NCI-H1694 treated with DMSO at 0.1 percent for 48 hours (cell line): ENCODE data around the gene SUSD3.

Experiments
- DNase-seq: peaks from one replicate; lab custom pipeline; 2025; lab: John Stamatoyannopoulos, UW

SUSD3 gene

GRCh38 chr9:93077367-93077766 is 18.9 kb downstream of the SUSD3 start:
- DNase-seq, result no peak

- DNase-seq, result no peak
Measured at GRCh38 chr9:93077811-93078210, 19.3 kb downstream of the SUSD3 start.

- no peak for DNase-seq
Measured at GRCh38 chr9:93079371-93079770, 20.9 kb downstream of the SUSD3 start.

GRCh38 chr9:93080406-93080805 is 21.9 kb downstream of the SUSD3 start:
- no peak for DNase-seq

- DNase-seq, result no peak
Measured at GRCh38 chr9:93081081-93081529, 22.6 kb downstream of the SUSD3 start.

GRCh38 chr9:93081931-93082330 is 23.4 kb downstream of the SUSD3 start:
- DNase-seq, result no peak

- DNase-seq, result no peak
Measured at GRCh38 chr9:93082841-93083411, 24.4 kb downstream of the SUSD3 start.

- DNase-seq, result no peak
Measured at GRCh38 chr9:93083592-93084470, 25.3 kb downstream of the SUSD3 start.

GRCh38 chr9:93084471-93084881 is 26.0 kb downstream of the SUSD3 start:
- no peak for DNase-seq

- DNase-seq, result no peak
Measured at GRCh38 chr9:93085676-93086075, 27.2 kb downstream of the SUSD3 start.

- no peak for DNase-seq
Measured at GRCh38 chr9:93086447-93087224, 28.1 kb downstream of the SUSD3 start.

GRCh38 chr9:93087971-93088655 is 29.6 kb downstream of the SUSD3 start:
- DNase-seq, result no peak

- no peak for DNase-seq
Measured at GRCh38 chr9:93088656-93089015, 30.1 kb downstream of the SUSD3 start.

GRCh38 chr9:93089024-93089423 is 30.5 kb downstream of the SUSD3 start:
- DNase-seq, result no peak

GRCh38 chr9:93089481-93089991 is 31.0 kb downstream of the SUSD3 start:
- no peak for DNase-seq

GRCh38 chr9:93090091-93090655 is 31.7 kb downstream of the SUSD3 start:
- no peak for DNase-seq

GRCh38 chr9:93091056-93091452 is 32.6 kb downstream of the SUSD3 start:
- no peak for DNase-seq

- no peak for DNase-seq
Measured at GRCh38 chr9:93091453-93092081, 33.1 kb downstream of the SUSD3 start.

GRCh38 chr9:93092251-93092991 is 33.9 kb downstream of the SUSD3 start:
- DNase-seq, result no peak

GRCh38 chr9:93093127-93093876 is 34.8 kb downstream of the SUSD3 start:
- DNase-seq, result no peak
